Measurements from ENCODE around the gene SRPK2.

SRPK2 gene

DNA sequence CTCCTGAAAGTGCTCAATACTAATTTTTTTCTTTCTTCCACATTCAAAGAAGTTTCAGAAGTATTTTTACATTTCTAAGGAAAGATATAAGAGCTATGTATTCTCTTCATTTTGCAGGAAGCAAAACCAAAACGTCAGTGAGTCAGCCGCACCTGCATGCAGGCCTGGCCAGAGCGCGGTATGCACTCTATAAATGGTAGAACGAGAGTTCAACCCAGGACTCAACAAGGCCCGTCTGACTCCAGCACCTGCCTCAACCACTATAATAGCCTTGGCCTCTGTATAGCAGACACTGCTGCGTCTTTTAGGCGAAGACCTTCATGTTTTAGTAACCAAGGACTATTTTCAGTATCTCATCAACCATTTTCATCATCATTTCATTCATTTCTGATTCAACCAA lies 261.5 kb downstream of the SRPK2 start:
- peak; percentile 37 for DNase-seq

DNA sequence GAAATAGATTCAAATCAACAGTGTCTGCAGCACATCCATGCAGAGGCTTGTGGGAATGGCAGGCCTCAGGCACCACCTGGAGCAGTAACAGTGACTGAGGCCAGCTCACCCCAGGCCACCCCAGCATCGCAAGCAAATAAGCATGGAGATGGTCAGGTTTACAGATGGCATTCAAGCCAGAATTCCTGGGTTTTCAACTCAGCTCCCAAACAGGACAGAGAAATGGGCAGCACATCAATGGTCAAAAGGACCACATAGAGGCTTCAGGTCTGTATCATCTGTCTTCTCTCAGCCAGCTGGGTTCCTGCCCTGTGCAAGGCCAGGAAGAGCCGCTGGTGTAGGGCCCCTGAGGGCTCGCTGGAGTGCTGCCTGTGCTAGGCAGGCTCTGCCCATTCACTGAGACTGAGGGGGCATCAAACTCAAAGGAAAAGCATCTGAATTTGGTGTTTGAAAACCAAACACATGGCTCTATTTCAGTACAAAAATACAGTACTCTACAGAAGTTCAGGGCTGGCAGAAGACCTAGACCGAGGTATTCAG lies 262.2 kb downstream of the SRPK2 start:
- DNase-seq, result no peak

DNA sequence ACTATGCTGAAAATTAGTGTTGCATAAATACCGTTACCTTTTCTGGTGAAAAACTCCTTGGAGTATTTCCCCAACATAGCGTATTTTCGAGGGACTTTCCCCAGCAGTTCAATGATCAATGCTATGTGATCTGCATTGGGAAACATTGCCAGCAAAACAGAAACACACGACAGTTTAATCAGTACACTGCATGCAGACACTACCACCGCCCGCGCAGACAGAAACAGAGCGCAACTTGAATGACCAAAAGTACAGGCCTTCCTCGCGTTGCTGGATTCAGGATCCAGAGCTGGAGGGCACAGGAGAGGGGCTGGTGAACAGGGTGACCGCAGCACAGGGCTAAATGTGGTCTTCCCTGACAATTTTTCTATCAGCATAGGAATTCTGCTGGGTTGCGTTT lies 263.0 kb downstream of the SRPK2 start:
- no peak for DNase-seq

DNA sequence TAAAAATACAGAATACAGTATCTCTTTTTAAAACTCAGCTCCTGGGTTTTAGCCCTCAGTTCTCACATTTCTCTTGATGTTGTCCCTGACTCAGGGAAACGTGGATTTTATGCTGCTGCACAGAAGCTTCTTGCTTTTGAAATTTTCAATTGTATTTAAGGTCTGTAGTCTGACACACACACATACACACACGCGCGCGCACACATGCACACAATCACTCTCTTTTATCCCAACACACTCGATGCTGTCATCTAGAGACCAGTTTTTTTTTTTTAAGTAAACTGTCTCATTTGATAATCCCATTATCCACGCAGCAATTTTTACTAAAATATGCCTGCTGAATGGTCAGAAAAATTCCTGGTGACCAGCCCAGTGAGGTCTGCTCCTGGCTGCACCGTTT lies 266.1 kb downstream of the SRPK2 start:
- no peak for DNase-seq

DNA sequence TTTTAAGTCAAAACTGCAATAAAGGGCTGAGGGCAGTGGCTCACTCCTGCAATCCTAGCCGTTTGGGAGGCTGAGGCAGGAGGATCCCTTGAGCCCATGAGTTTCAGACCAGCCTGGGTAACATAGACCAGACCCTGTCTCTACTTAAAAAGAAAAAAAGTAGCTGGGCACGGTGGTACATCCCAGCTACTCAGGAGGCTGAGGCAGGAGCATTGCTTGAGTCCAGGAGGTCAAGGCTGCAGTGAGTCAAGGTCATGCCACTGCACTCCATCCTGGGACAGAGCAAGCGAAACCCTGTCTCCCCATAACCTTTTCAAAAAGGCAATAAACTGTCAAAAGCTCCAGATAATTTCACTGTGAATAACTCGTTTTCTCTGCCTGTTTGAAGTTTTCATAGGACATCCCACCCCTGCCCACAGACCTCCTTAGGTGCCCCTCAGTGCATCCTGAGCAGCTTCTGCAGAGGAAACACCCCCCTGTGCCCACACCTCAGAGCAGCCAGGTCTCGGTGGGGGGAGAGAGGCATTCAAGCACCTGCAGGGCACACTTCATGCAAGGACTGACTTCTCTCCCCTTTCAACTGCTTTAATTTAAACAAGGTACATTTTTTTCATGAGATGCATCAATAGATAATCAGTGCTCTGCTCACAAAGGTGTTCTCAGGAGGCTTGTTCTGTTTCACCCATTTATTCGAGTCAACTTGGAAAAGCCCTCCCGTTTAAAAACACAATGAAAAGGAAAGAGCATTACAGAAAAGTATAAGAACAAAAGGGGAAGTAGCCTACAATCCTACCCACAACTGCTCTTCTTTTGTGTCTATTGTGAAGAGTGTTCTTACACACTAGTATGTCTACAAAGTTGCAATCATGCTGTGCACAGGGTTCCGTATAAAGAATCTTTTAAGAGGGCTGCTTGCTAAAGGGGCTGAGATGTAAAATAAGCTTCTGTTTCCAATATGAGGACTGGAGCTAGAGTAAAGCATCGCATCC lies 269.8 kb downstream of the SRPK2 start:
- DNase-seq, result no peak

DNA sequence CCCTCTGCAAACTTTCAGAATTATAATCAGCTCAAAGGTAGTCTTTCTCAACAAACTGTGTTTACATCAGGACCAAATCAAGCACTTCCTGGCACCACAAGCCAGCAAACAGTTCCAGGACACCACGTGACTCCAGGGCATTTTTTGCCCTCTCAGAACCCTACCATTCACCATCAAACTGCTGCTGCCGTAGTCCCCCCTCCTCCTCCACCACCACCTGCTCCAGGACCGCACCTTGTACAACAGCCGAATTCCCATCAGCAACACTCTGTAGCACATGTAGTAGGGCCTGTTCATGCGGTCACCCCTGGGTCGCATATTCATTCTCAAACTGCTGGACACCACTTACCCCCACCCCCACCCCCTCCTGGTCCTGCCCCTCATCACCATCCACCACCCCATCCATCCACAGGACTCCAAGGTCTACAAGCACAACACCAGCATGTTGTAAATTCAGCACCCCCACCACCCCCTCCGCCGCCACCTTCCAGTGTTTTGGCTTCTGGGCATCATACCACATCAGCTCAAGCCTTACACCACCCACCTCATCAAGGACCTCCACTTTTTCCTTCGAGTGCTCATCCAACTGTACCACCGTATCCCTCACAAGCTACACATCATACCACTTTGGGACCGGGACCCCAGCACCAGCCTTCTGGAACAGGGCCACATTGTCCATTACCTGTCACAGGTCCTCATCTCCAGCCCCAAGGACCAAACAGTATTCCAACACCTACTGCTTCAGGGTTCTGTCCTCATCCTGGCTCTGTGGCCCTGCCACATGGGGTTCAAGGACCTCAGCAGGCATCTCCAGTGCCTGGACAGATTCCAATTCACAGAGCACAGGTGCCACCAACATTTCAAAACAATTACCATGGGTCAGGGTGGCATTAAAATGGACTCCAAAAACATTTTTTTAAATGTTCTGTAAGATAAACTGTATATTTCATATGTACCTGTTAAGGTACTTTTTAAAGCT lies 276.0 kb downstream of the SRPK2 start:
- no peak for DNase-seq

DNA sequence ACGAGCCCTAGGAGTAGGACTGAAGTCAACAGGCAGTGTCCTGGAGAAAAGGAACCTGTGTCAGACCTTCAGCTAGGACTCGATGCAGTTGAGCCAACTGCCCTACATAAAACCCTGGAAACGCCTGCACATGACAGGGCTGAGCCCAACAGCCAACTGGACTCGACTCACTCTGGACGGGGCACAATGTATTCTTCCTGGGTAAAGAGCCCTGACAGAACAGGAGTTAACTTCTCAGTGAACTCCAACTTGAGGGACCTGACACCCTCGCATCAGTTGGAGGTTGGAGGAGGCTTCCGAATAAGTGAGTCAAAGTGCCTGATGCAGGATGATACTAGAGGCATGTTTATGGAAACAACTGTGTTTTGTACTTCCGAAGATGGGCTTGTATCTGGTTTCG lies 281.3 kb downstream of the SRPK2 start:
- no peak for DNase-seq

DNA sequence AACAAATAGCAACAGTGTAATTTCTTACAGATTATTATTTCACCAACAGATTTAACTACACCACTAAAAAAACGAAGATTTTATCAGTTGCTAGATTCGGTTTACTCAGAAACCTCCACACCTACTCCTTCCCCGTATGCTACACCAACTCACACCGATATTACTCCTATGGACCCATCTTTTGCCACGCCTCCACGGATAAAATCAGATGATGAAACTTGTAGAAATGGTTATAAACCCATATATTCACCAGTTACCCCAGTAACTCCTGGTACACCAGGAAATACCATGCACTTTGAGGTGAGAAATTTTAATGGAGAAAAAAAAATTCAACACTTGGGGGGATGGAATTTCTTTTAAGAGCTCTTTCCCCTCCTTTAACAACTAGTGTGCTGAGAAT lies 282.2 kb downstream of the SRPK2 start:
- DNase-seq, result no peak

DNA sequence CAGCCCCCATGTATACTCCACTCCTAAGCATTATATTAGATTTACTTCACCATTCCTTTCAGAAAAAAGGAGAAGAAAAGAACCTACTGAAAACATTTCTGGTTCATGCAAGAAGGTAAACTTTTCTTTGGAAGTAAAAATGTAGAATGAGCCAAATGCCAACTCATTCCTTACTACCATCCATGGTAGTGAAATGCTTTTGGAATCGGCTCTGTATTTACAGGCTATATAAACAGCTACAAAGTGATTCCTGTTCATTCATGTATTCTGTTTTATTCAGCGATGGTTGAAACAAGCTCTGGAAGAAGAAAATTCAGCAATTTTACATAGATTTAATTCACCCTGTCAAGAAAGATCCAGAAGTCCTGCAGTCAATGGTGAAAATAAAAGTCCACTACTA lies 283.1 kb downstream of the SRPK2 start:
- DNase-seq, result no peak

DNA sequence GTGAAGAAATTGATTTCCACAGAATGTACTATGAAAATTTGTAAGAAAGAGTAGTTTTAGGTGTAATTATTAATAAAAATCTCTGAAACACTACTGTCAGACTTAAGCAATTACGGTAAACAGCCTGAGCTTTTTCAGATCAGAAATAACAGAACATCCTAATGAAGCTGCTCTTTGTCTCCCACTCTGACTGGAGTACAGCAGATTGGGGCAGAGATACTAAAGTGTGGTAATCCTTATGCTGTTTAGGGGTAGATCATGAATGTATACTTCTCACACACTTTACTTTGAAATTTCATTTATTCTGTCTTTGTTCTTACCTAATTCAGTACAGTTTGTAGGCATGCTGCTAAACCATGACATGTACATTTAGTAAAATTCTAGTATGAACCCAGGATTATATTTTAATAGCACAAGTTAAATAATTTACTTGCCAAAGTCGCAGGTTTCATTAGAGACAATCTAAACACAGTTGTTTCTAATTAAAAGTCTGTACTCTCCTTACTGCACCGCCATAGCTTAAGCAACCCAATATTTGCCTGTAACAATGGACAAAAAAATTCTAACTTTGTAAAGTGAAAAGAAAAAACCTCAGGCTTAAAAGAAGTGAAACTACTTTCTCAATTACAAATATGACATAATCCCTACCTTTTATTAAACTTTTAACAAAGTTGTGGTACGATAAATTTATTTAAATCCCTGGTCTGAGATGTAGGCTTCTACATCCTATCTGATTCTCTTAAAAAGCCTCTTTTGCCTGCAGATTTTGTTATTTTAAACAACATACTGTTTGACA lies 286.0 kb downstream of the SRPK2 start:
- no peak for DNase-seq

DNA sequence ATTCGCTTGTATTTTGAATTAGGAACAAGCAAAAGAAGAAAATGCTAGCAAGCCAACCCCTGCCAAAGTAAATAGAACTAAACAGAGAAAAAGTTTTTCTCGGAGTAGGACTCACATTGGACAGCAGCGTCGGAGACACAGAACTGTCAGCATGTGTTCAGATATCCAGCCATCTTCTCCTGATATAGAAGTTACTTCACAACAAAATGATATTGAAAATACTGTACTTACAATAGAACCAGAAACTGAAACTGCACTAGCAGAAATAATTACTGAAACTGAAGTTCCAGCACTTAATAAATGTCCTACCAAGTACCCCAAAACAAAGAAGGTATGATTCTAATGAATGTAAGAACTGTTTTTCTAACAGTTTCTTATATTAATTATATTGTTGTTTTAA lies 286.9 kb downstream of the SRPK2 start:
- DNase-seq, result no peak

DNA sequence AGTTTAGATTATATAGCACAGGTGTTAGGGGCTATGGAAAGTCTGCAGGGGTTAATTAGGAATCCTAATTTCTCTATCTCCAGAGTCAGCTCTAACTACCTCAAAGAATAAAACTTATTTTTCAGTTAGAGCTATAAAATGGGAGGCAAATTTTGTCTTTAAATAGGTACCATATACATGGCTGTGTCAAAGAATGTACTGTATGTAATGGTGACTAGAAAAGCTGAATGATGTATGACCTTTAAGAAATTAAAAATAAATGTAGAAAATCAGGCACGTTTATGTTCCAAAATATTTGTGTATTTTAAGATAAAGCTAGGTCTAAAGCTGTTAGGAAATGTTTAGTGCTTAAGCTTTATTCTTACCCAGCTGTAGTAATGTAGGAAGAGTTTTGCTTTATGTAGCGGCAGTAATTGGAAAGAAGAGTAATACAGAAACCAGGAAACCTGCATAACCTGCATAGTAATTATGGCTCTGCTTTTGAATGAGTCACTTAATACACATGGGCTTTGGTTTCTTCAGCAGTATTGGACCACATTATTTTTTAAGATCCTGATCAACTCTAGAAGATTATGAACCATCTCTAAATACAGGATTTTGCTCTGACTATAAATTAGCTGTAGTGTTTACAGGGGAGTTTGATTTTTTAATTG lies 289.7 kb downstream of the SRPK2 start:
- DNase-seq, result no peak

DNA sequence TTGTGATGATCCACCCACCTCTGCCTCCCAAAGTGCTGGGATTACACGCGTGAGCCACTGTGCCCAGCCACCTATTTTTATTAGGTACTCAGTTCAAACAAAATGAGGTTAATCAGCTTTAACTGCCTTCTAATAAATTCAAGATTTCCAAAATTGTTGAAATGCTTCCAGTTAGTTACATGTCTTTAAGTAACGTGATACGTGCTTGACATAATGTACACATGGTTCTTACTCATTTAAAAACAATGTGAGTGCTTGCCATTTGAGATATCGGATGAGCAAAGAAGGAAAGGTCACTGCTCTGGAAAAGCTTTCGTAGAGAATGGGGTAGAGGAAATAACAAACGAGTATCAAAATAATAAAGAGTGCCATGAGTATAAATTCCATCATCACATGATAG lies 291.1 kb downstream of the SRPK2 start:
- no peak for DNase-seq

DNA sequence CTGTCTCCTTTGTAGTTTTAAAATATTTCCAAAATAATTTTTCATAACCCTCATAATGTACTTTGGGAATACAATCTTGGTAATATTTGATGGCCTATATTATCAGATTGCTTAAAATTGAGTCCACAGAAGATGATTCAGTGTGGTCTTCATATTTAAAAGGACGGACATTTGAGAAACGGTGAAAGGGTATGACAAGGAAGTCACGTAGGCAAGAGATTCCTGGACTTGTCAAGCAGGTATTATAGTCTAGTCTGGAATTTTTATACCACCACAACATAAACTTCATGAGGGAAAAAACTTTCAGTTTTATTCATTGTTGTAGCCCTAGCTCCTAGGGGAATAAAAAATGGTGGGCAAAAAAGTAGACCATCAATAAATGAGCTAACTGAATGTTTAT lies 292.4 kb downstream of the SRPK2 start:
- no peak for DNase-seq

DNA sequence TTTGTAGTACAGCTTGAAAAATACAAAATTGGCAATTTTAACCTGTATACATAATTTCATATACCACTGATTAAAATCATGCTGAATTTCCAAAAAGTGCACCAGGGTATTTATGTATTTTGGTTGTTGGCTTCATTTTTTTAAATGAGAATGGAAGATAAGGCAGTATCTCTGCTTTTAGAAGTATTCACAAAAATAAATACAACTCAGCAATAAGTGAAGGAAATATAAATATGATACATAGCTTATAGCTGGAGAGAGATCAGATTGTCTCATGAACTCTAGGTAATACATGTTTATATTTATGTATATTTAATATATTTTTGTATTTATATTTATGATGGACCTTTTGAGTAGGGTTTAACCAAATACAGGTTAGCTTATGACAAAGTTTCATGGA lies 293.8 kb downstream of the SRPK2 start:
- DNase-seq, result no peak

DNA sequence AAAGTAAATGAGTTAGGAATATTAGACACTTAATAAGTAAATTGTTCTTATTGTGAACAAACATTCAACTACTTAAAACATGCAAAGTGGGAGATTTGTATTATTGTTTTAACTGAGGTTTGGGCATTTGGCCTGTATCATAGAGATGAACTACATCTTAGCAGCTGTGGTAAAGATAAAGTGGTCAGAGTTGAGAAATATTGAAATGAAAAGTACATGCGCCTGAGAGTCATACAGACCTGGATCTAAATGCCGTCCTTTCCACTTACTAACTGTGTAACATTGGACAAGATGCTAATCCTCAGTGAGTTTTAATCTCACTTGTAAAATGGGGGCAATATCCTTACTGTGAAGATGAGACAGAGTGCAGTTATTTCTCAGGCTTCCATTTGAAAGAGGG lies 300.3 kb downstream of the SRPK2 start:
- DNase-seq, result no peak

DNA sequence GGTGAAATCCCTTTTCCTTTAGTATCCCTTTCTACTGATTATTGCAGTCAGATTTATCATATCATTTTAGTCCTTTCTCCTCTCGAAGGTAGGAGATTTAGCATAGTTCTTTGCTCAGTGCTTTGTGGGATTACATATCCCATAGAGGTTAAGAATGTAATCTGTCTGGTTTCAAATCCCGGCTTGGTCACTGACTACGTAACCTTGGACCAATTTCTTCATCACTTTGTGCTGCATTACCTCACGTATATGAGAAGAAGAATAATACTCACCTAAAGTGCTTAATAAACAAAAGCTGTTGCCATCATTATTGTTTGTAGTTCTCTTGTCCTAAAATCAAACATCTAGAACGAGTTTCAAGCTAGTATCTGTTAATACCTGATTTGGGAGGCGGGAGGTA lies 300.7 kb downstream of the SRPK2 start:
- DNase-seq, result no peak

DNA sequence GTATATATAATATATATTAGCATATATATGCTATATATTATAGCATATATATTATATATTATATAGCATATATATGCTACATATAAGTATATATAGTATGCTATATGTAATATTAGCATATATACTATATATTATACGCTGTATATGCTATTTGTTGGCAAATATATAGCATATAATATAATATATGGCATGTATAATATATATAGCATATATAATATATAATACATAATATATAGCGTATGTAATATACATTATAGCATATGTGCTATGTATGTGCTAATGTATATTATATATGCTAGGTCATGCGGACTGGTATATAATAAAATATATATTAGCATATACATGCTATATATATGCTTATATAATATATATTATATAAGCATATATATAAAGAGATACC lies 301.9 kb downstream of the SRPK2 start:
- no peak for DNase-seq

DNA sequence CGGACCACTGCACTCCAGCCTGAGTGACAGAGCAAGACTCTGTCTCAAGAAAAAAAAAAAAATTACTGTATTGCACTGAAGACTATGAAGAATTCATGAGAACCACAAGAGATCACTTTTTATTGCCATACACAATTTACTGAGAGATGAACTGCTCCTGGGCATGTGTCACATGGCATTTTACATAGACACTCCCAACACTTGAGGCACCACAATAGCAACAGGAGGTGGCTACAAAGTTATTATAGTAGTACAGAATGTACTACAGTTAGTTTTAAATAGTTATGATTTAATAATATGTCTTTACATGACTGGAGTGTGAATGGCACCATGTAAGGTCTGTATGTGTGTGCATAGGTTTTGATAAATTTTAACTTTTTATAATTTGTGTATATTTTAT lies 304.1 kb downstream of the SRPK2 start:
- no peak for DNase-seq

DNA sequence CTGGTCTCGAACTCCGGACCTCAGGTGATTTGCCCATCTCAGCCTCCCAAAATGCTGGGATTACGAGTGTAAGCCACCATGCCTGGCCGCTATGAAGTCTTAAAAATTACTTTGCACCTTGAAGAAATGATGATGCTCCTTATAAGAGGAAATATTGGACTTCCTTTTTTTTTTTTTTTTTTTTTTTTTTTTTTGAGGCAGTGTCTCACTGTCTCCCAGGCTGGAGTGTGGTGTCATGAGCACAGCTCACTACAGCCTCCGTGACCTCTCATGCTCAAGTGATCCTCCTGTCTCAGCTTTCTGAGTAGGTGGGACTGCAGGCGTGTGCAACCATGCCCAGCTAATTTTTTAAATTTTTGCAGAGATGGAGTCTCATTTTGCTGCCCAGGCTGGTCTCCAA lies 309.4 kb downstream of the SRPK2 start:
- DNase-seq, result no peak

DNA sequence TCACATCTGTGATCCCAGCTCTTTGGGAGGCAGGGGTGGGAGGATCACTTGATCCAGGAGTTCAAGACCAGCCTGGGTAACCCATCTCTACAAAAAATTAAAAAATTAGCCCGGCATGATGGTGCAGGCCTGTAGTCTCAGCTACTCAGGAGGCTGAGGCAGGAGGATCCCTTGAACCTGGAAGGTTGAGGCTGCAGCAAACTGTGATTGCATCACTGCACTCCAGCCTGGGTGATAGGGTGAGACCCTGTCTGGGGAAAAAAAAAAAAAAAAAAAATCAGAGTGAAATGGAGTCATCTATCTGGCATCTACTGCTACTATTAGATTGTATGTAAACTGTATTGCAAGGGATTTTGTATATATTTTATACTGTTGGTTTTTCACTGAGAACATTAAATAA lies 315.6 kb downstream of the SRPK2 start:
- DNase-seq, result no peak

DNA sequence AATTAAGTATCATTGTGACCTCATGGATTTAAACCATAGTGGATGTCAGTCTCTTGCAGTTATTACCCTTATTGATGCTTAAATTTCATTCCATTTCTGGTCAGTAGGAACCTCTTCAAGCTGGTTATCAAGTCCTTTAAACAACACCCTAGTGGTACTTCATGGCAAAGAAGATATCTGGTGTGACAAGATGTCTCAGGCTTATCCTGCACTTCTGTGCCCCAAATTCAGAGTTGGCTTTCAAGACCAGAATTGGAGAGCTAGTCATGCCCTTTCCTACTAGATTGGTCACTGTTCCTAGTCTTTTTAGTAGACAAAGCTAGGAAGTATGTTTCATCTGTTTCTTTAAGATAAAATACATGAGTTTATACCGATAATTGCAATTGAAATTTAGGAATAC lies 319.8 kb downstream of the SRPK2 start:
- no peak for DNase-seq

All from stimulated activated CD4-positive, alpha-beta T cell treated with anti-CD3 and anti-CD28 coated beads, Interleukin-15, amount 100 ng/mL, for 24 hours (primary cell).